ENCODE measurements around the gene TRAPPC10.
"Not testable (repeated sequence)": the region's sequence is repeated elsewhere in the genome, so short reads cannot be mapped to it uniquely, and the experiment has no call there.

TRAPPC10 gene

GRCh38 chr21:44090325-44090724 is 78.2 kb downstream of the TRAPPC10 start:
- DNase-seq = no peak

GRCh38 chr21:44092211-44092610 is 80.1 kb downstream of the TRAPPC10 start:
- no peak for DNase-seq

GRCh38 chr21:44093761-44094160 is 81.7 kb downstream of the TRAPPC10 start:
- no peak for DNase-seq

GRCh38 chr21:44094832-44095231 is 82.7 kb downstream of the TRAPPC10 start:
- no peak for DNase-seq

GRCh38 chr21:44098507-44098906 is 86.4 kb downstream of the TRAPPC10 start:
- not testable (repeated sequence) for DNase-seq

GRCh38 chr21:44098964-44099363 is 86.9 kb downstream of the TRAPPC10 start:
- DNase-seq = not testable (repeated sequence)

GRCh38 chr21:44107026-44107501 is 95.0 kb downstream of the TRAPPC10 start, which contains the start of gene PWP2:
PWP2 (plus strand) TSS chr21:44107399; CDS start chr21:44107417, 18 bp downstream.
- peak; percentile 68 to 75 for DNase-seq

GRCh38 chr21:44107589-44107988 is 95.5 kb downstream of the TRAPPC10 start:
- DNase-seq = not testable (repeated sequence)

- DNase-seq = peak in 1 of 2 experiments; percentile 48
Measured at GRCh38 chr21:44113702-44114371, 101.7 kb downstream of the TRAPPC10 start.

- not testable (repeated sequence) for DNase-seq
Measured at GRCh38 chr21:44122131-44122530, 110.0 kb downstream of the TRAPPC10 start.

GRCh38 chr21:44127827-44128226 is 115.7 kb downstream of the TRAPPC10 start:
- not testable (repeated sequence) for DNase-seq

- DNase-seq = not testable (repeated sequence)
Measured at GRCh38 chr21:44133715-44134057, 121.6 kb downstream of the TRAPPC10 start.

GRCh38 chr21:44134732-44135131 is 122.6 kb downstream of the TRAPPC10 start:
- not testable (repeated sequence) for DNase-seq

- DNase-seq = peak; percentile 58 to 69
Measured at GRCh38 chr21:44138039-44138438, 125.9 kb downstream of the TRAPPC10 start.

GRCh38 chr21:44139787-44140551 is 127.9 kb downstream of the TRAPPC10 start:
- peak; percentile 13 for DNase-seq

GRCh38 chr21:44140552-44140932 is 128.4 kb downstream of the TRAPPC10 start:
- DNase-seq = not testable (repeated sequence)

- DNase-seq = peak in 1 of 2 experiments; percentile 23
Measured at GRCh38 chr21:44142470-44142869, 130.4 kb downstream of the TRAPPC10 start.

GRCh38 chr21:44143380-44143779 is 131.3 kb downstream of the TRAPPC10 start:
- peak; percentile 43 to 57 for DNase-seq

- peak in 1 of 2 experiments; percentile 34 for DNase-seq
Measured at GRCh38 chr21:44143996-44144395, 131.9 kb downstream of the TRAPPC10 start.

- DNase-seq = not testable (repeated sequence)
Measured at GRCh38 chr21:44144784-44145602, 132.9 kb downstream of the TRAPPC10 start.

- DNase-seq = not testable (repeated sequence)
Measured at GRCh38 chr21:44145616-44146015, 133.5 kb downstream of the TRAPPC10 start.

- DNase-seq = not testable (repeated sequence)
Measured at GRCh38 chr21:44147108-44147507, 135.0 kb downstream of the TRAPPC10 start.

- DNase-seq = peak in 1 of 2 experiments; percentile 14
Measured at GRCh38 chr21:44150255-44150654, 138.1 kb downstream of the TRAPPC10 start.
